Esophagus squamous epithelium (tissue), 4 donors: ENCODE measurements around the gene OR10C1.

Experiments
- CTCF ChIP-seq, 6 experiments: fragments of 450-650 bp in 4 of 6; fragments of 200-600 bp in 2 of 6; sonication (generic) in 2 of 6; IDR thresholded peaks; one replicate each; pipeline ENCODE4 v1.5.1; 2016 to 2019; ENCODE audit warnings: antibody characterized with exemption in 6 of 6, mild to moderate bottlenecking in 4 of 6, moderate library complexity in 4 of 6
- POLR2A ChIP-seq, 4 donors: fragments of 450-650 bp; IDR thresholded peaks; one replicate each; pipeline ENCODE4 v1.6.1; 2017; ENCODE audit warnings: antibody characterized with exemption in 4 of 4, mild to moderate bottlenecking in 4 of 4, moderate library complexity in 3 of 4

- no peak for TF ChIP-seq CTCF (IDR thresholded peaks at IDR 0.05)
- no peak for TF ChIP-seq POLR2A (IDR thresholded peaks at IDR 0.05)
These were observed 27.1 kb downstream of the OR10C1 start for GRCh38 chr6:29466241-29466640.
